ENCODE measurements around the gene IKBKE. TPM values are rescaled to one million over a fixed set of nuclear protein-coding genes. Genes with fewer than 3 reads are reported as not detected.

The IKBKE gene
- total and polyA plus RNA-seq, 2 donors from 2014 or later: 3.4 to 14.5 TPM

- no peak for TF ChIP-seq CTCF (IDR thresholded peaks at IDR 0.05; ENCODE audit: borderline replicate concordance, extremely low read depth, insufficient read depth)
- FAIRE-seq: no peak
- H3K36me3 ChIP-seq (ENCODE audit: control insufficient read depth in 2 of 3, insufficient read depth in 3 of 3, low read length in 3 of 3): peaks cover 0 to 3% (median 0%) of the 10 kb centered on the region in 3 donors
Measured at GRCh38 chr1:206453111-206453510, 17.2 kb upstream of the IKBKE start.

GRCh38 chr1:206455289-206455665, 15.0 kb upstream of the IKBKE start:
- no peak for FAIRE-seq
- Histone ChIP-seq H3K36me3 (ENCODE audit: control insufficient read depth in 2 of 3, insufficient read depth in 3 of 3, low read length in 3 of 3) (peaks cover 0 to 2% (median 0%) of the 10 kb centered on the region in 3 donors), H3K27ac (ENCODE audit: low read depth in 2 of 2, low read length in 2 of 2) (no peak overlapping the region), H3K4me1 (ENCODE audit: control insufficient read depth in 2 of 3, insufficient read depth in 2 of 3, low read depth in 1 of 3, low read length in 3 of 3) (peaks cover 0 to 9% (median 6%) of the 10 kb centered on the region in 3 donors), H3K4me3 (ENCODE audit: low read length in 3 of 3) (no peak overlapping the region), H3K27me3 (ENCODE audit: control insufficient read depth, insufficient read depth, low read length) (no peaks in the 10 kb centered on the region), H3K9ac (ENCODE audit: low read length in 3 of 3) (no peak overlapping the region), H3K9me3 (ENCODE audit: control insufficient read depth in 2 of 3, insufficient read depth in 1 of 3, low read length in 3 of 3) (no peaks in the 10 kb centered on the region)
- no peak for TF ChIP-seq CTCF (IDR thresholded peaks at IDR 0.05; ENCODE audit: borderline replicate concordance, extremely low read depth, insufficient read depth)
- intact Hi-C loops (cut with DNase I): no loop called here
- DNase-seq: peak in 2 of 5 donors; percentile 11 to 32

More at GRCh38 chr1:206453111-206453510, 17.2 kb upstream of the IKBKE start:
- intact Hi-C loops (cut with DNase I): no loop called here
- H3K4me1 ChIP-seq (ENCODE audit: control insufficient read depth in 2 of 3, insufficient read depth in 2 of 3, low read depth in 1 of 3, low read length in 3 of 3): peaks cover 0 to 9% (median 6%) of the 10 kb centered on the region in 3 donors
- H3K27ac ChIP-seq (ENCODE audit: low read depth in 2 of 2, low read length in 2 of 2): no peak overlapping the region
- DNase-seq: no peak
- H3K27me3 ChIP-seq (ENCODE audit: control insufficient read depth, insufficient read depth, low read length): no peaks in the 10 kb centered on the region
- no peaks in the 10 kb centered on the region for H3K9me3 ChIP-seq (ENCODE audit: control insufficient read depth in 2 of 3, insufficient read depth in 1 of 3, low read length in 3 of 3)
- H3K9ac ChIP-seq (ENCODE audit: low read length in 3 of 3): no peak overlapping the region
- no peak overlapping the region for H3K4me3 ChIP-seq (ENCODE audit: low read length in 3 of 3)

- intact Hi-C loops (cut with DNase I): no loop called here
- Histone ChIP-seq H3K36me3 (ENCODE audit: control insufficient read depth in 2 of 3, insufficient read depth in 3 of 3, low read length in 3 of 3) (no peaks in the 10 kb centered on the region), H3K9me3 (ENCODE audit: control insufficient read depth in 2 of 3, insufficient read depth in 1 of 3, low read length in 3 of 3) (no peaks in the 10 kb centered on the region), H3K4me1 (ENCODE audit: control insufficient read depth in 2 of 3, insufficient read depth in 2 of 3, low read depth in 1 of 3, low read length in 3 of 3) (peaks cover 0 to 9% (median 6%) of the 10 kb centered on the region in 3 donors), H3K4me3 (ENCODE audit: low read length in 3 of 3) (no peak overlapping the region), H3K27ac (ENCODE audit: low read depth in 2 of 2, low read length in 2 of 2) (no peak overlapping the region), H3K9ac (ENCODE audit: low read length in 3 of 3) (no peak overlapping the region), H3K27me3 (ENCODE audit: control insufficient read depth, insufficient read depth, low read length) (no peaks in the 10 kb centered on the region)
- DNase-seq (peak; percentile 34 to 81 (median 64)), FAIRE-seq (no peak)
- no peak for TF ChIP-seq CTCF (IDR thresholded peaks at IDR 0.05; ENCODE audit: borderline replicate concordance, extremely low read depth, insufficient read depth)
Measured at GRCh38 chr1:206455666-206456344, 14.5 kb upstream of the IKBKE start.
